AG04450 (cell line): ENCODE measurements around the gene NCS1. TPM values are rescaled to one million over a fixed set of nuclear protein-coding genes. Genes with fewer than 3 reads are reported as not detected.
A peak's percentile ranks its signal among the peaks of the same experiment; 100 is the strongest.

Experiments used
- CTCF ChIA-PET: fragments of 300-600, 350-600 bp; formaldehyde crosslinking; extraction: SDS; loops from one replicate; lab custom pipeline; 2022; ENCODE audit warnings: antibody characterized with exemption, inconsistent platforms; lab: Charles Lee
- POLR2A ChIA-PET: fragments of 350-600 bp; formaldehyde crosslinking; extraction: SDS; loops from one replicate; lab custom pipeline; 2021; ENCODE audit warnings: antibody characterized with exemption, inconsistent platforms; lab: Yijun Ruan, JAX
- DNase-seq: peaks from one replicate; pipeline ENCODE4 v3.0.0-alpha.2; 2011; ENCODE audit warnings: low read depth, low spot score
- H3K27ac ChIP-seq: one replicate; pipeline ENCODE4 v1.5.1; 2012; ENCODE audit warnings: low read depth, low read length, control low read depth
- H3K27me3 ChIP-seq: one replicate; pipeline ENCODE4 v1.6.0; 2012; ENCODE audit warnings: low read length; ENCODE audit not compliant: control insufficient read depth, insufficient read depth
- H3K4me3 ChIP-seq: 2 replicates; pipeline ENCODE4 v1.5.1; 2011; ENCODE audit warnings: mild to moderate bottlenecking, low read depth, low read length, control low read depth
- H3K9me3 ChIP-seq: 2 replicates; pipeline ENCODE4 v1.5.1; 2012; ENCODE audit warnings: low read length; ENCODE audit not compliant: control insufficient read depth, insufficient read depth
- CTCF ChIP-seq: IDR thresholded peaks from 2 replicates; pipeline ENCODE4 v1.5.1; 2011; ENCODE audit warnings: low read depth, low read length, control low read depth, inconsistent platforms
- polyA plus RNA-seq: library from polyadenylated mRNA; depleted of rRNA; stranded (reverse); fragments of >200 nt; gene quantifications from 2 replicates; pipeline ENCODE4 v1.2.3, GENCODE V29; 2011

The NCS1 gene
- polyA plus RNA-seq, 1 experiment, result 68.3 TPM

DNA sequence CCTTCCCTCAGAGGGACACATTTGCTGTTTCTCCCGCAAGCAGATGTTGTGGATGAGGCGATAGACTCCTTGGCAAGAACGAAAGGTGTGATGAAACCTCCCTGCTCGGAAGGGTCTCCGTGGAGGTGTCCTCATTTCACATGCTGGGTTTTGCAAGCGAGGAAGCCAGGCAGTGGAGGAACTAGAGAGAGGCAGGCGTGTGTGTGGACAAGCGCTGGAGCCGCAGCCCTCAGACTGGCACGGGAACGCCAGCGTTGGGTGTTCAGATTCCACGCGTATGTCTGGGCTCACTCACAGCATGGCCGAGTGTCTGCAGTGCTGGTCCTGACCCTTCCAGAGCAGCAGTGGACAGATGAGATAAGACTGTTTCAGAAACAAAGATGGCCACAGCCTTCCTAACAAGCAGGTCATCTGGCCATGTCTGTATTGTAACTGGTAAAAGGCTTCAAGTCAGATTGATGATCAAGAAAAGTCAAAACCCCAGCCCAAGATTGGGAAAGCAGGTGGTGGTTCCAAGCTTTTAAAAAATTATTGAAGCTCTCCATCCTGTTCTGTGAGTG is 35.0 kb upstream of the NCS1 start:
- peak overlapping the region; percentile 88 for H3K27ac ChIP-seq
- no peak for TF ChIP-seq CTCF
- no peak overlapping the region for H3K4me3 ChIP-seq
- H3K9me3 ChIP-seq, result no peaks in the 10 kb centered on the region
- H3K27me3 ChIP-seq, result no peaks in the 10 kb centered on the region
- ChIA-PET CTCF (interaction anchor here (0.6 to 1.3 kb wide), 3 partner anchors 99 to 1253 kb away, joined by 3 read pairs; no protein-coding TSS in a partner anchor), POLR2A (no interaction called here)
- DNase-seq, result no peak

- CTCF ChIA-PET, result interaction anchor here (0.6 to 1.3 kb wide), 3 partner anchors 99 to 1252 kb away, joined by 3 read pairs; no protein-coding TSS in a partner anchor
- H3K9me3 ChIP-seq, result no peaks in the 10 kb centered on the region
- POLR2A ChIA-PET, result no interaction called here
- no peaks in the 10 kb centered on the region for H3K27me3 ChIP-seq
- TF ChIP-seq CTCF, result no peak
- DNase-seq, result no peak
- peak overlapping the region; percentile 88 for H3K27ac ChIP-seq
- no peak overlapping the region for H3K4me3 ChIP-seq
These were observed 34.5 kb upstream of the NCS1 start for GRCh38 chr9:130137641-130138081.

GRCh38 chr9:130138171-130138653 is 34.0 kb upstream of the NCS1 start:
- ChIA-PET CTCF (interaction anchor here (0.8 to 1.4 kb wide), 3 partner anchors 32 to 104 kb away, joined by 3 to 4 read pairs (median 3); no protein-coding TSS in a partner anchor), POLR2A (interaction anchor here (1.0 kb wide), 1 partner anchor 30 kb away, joined by 3 read pairs; no protein-coding TSS in a partner anchor)
- no peak for TF ChIP-seq CTCF
- Histone ChIP-seq H3K27ac (peak overlapping the region; percentile 91), H3K27me3 (no peaks in the 10 kb centered on the region), H3K9me3 (no peaks in the 10 kb centered on the region), H3K4me3 (peak overlapping the region; percentile 15; the same call in 1 of the 2 replicates)
- peak; percentile 93 for DNase-seq

GRCh38 chr9:130138791-130139190 is 33.4 kb upstream of the NCS1 start:
- ChIA-PET POLR2A (interaction anchor here (0.5 to 1.0 kb wide), 2 partner anchors 31 to 228 kb away, joined by 3 to 6 read pairs; no protein-coding TSS in a partner anchor), CTCF (interaction anchor here (1.4 kb wide), 1 partner anchor 32 kb away, joined by 4 read pairs; no protein-coding TSS in a partner anchor)
- Histone ChIP-seq H3K27ac (peak overlapping the region; percentile 91), H3K4me3 (no peak overlapping the region), H3K27me3 (no peaks in the 10 kb centered on the region), H3K9me3 (no peaks in the 10 kb centered on the region)
- peak; percentile 89 for DNase-seq
- TF ChIP-seq CTCF, result no peak

DNA sequence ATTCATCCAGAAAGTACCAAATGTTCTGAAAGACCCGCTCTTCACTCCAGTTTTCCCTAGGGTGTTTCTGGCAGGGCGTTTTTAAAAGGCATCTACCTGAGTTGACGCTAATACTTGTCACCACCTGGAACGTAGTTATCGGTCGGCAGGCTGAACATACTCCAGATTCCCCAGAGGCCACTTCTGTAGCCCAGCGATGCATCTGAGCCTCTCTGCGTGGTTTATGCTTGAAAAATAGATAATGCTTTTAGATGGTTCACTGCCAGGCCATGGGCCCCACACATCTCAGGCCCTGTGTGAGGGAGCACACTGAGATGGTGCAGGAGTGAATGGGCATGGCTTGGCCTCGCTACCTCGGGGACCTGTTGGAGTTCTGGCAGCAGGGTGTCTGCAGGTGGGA is 33.0 kb upstream of the NCS1 start:
- ChIA-PET CTCF (interaction anchor here (1.4 kb wide), 1 partner anchor 33 kb away, joined by 4 read pairs; no protein-coding TSS in a partner anchor), POLR2A (interaction anchor here (0.5 to 1.0 kb wide), 2 partner anchors 31 to 227 kb away, joined by 3 to 6 read pairs; no protein-coding TSS in a partner anchor)
- no peak for DNase-seq
- no peak overlapping the region for H3K4me3 ChIP-seq
- H3K9me3 ChIP-seq, result no peaks in the 10 kb centered on the region
- no peaks in the 10 kb centered on the region for H3K27me3 ChIP-seq
- peak overlapping the region; percentile 91 for H3K27ac ChIP-seq
- TF ChIP-seq CTCF, result no peak
